K562 (cell line): Measurements from ENCODE around the gene TSPAN18.

Experiments used
- ELK1 ChIP-seq: sonication (generic); formaldehyde crosslinking; IDR thresholded peaks from 2 replicates; pipeline ENCODE4 v1.8.1; 2022; ENCODE audit warnings: missing genetic modification reagents
- IRF1 ChIP-seq: sonication (generic); formaldehyde crosslinking; IDR thresholded peaks from 2 replicates; pipeline ENCODE4 v1.8.0; 2022; ENCODE audit warnings: missing genetic modification reagents, mild to moderate bottlenecking, borderline replicate concordance
- MTA2 ChIP-seq: fragments of 450-650 bp; IDR thresholded peaks from 2 replicates; pipeline ENCODE4 v1.6.1; 2016; ENCODE audit warnings: low read depth
- RBM34 ChIP-seq: fragments of 200-400 bp; formaldehyde crosslinking; IDR thresholded peaks from 2 replicates; pipeline ENCODE4 v1.6.1; 2018; ENCODE audit warnings: low read length, borderline replicate concordance; ENCODE audit not compliant: insufficient read depth
- SETDB1 ChIP-seq: IDR thresholded peaks from one replicate; pipeline ENCODE4 v1.6.1; 2012; ENCODE audit warnings: low read length, control low read depth, inconsistent platforms
- TFE3 ChIP-seq: fragments of 450-650 bp; formaldehyde crosslinking; IDR thresholded peaks from 2 replicates; pipeline ENCODE4 v1.4.0; 2020; ENCODE audit warnings: mild to moderate bottlenecking, mixed read lengths
- ZNF766 ChIP-seq: fragments of 200-800 bp; sonication (Bioruptor generic); conservative IDR thresholded peaks from 2 replicates; pipeline ENCODE4 v1.6.1; 2016; ENCODE audit warnings: missing genetic modification characterization, missing compliant biosample characterization

GRCh38 chr11:44803009-44803408 is 76.2 kb downstream of the TSPAN18 start:
- TF ChIP-seq MTA2 (no peak), ELK1 (CRISPR knock-in tag) (no peak), ZNF766 (CRISPR knock-in tag) (no peak), TFE3 (CRISPR knock-in tag) (no peak), RBM34 (no peak), IRF1 (CRISPR knock-in tag) (no peak), SETDB1 (no peak)
